H1 (cell line): Measurements from ENCODE around the gene TP63. TPM values are rescaled to one million over a fixed set of nuclear protein-coding genes. Genes with fewer than 3 reads are reported as not detected.

ENCODE experiments used
- CTCF ChIA-PET: fragments of 300-600 bp; sonication (Branson Sonifier 250); formaldehyde crosslinking; loops from one replicate; lab custom pipeline; 2021; ENCODE audit not compliant: partially characterized antibody; lab: Charles Lee
- POLR2A ChIA-PET: fragments of 300-600 bp; sonication (Branson Sonifier 250); formaldehyde crosslinking; loops from one replicate; lab custom pipeline; 2021; ENCODE audit warnings: inconsistent platforms; ENCODE audit not compliant: partially characterized antibody; lab: Charles Lee
- DNase-seq, 2 experiments: peaks; one replicate each; pipeline versions ENCODE4 v3.0.0 to v3.0.0-alpha.2; 2010 to 2022; ENCODE audit warnings: low spot score in 2 of 2, low read depth in 1 of 2, mixed read lengths in 1 of 2
- FAIRE-seq: peaks from 2 replicates; lab custom pipeline; 2011; peaks lifted over from hg19 to GRCh38; lab: Jason Lieb, UNC
- H2AFZ ChIP-seq: 2 replicates; pipeline ENCODE4 v1.8.1; 2012; ENCODE audit warnings: low read length, inconsistent platforms
- H2AK5ac ChIP-seq: 2 replicates; pipeline ENCODE4 v1.6.1; 2013; ENCODE audit warnings: low read depth, low read length
- H2BK120ac ChIP-seq: replicated peaks from 2 replicates; pipeline ENCODE3; 2013; ENCODE audit warnings: low read depth, low read length, inconsistent platforms
- H2BK12ac ChIP-seq: 2 replicates; pipeline ENCODE4 v1.6.1; 2013; ENCODE audit warnings: low read depth, low read length
- H2BK15ac ChIP-seq: 2 replicates; pipeline ENCODE4 v1.6.1; 2013; ENCODE audit warnings: low read length
- H2BK20ac ChIP-seq: 2 replicates; pipeline ENCODE4 v1.6.1; 2013; ENCODE audit warnings: low read length
- H2BK5ac ChIP-seq: 2 replicates; pipeline ENCODE4 v1.6.1; 2013; ENCODE audit warnings: low read depth, low read length
- H3K14ac ChIP-seq: 2 replicates; pipeline ENCODE4 v1.6.1; 2013; ENCODE audit warnings: inconsistent platforms; ENCODE audit not compliant: insufficient read length
- H3K18ac ChIP-seq: 2 replicates; pipeline ENCODE4 v1.6.1; 2013; ENCODE audit warnings: low read length; ENCODE audit errors: extremely low read depth
- H3K23ac ChIP-seq: 2 replicates; pipeline ENCODE4 v1.6.1; 2013; ENCODE audit warnings: inconsistent platforms; ENCODE audit not compliant: insufficient read length
- H3K23me2 ChIP-seq: 2 replicates; pipeline ENCODE4 v1.6.1; 2013; ENCODE audit warnings: low read depth, low read length
- H3K27ac ChIP-seq: 2 replicates; pipeline ENCODE4 v1.6.1; 2011; ENCODE audit warnings: low read depth, low read length, inconsistent platforms
- H3K27me3 ChIP-seq, 4 experiments: replicated peaks in 1 of 4; 1 replicate in 1 of 4; 2 replicates in 3 of 4; pipeline versions ENCODE4 v1.6.1 to v1.8.1; 2011 to 2013; ENCODE audit warnings: low read length in 3 of 4, mild to moderate bottlenecking in 3 of 4, inconsistent platforms in 2 of 4, mixed read lengths in 2 of 4, moderate library complexity in 1 of 4; ENCODE audit not compliant: control insufficient read depth in 3 of 4, insufficient read depth in 3 of 4; ENCODE audit errors: extremely low read depth in 1 of 4
- H3K36me3 ChIP-seq, 4 experiments: 2 replicates each; pipeline versions ENCODE4 v1.6.1 to v1.8.1; 2011 to 2013; ENCODE audit warnings: mild to moderate bottlenecking in 4 of 4, low read length in 3 of 4, moderate library complexity in 2 of 4, control low read depth in 1 of 4, inconsistent platforms in 1 of 4; ENCODE audit not compliant: insufficient read depth in 4 of 4, control insufficient read depth in 2 of 4
- H3K4ac ChIP-seq: replicated peaks from 2 replicates; pipeline ENCODE3; 2013; ENCODE audit warnings: low read length, low read depth, mixed read lengths, inconsistent platforms; ENCODE audit not compliant: insufficient read length
- H3K4me1 ChIP-seq, 4 experiments: replicated peaks in 1 of 4; 1 replicate in 1 of 4; 2 replicates in 3 of 4; pipeline versions ENCODE4 v1.6.1 to v1.8.1; 2011 to 2013; ENCODE audit warnings: low read length in 3 of 4, inconsistent platforms in 2 of 4, mixed read lengths in 1 of 4; ENCODE audit not compliant: insufficient read depth in 4 of 4, control insufficient read depth in 3 of 4
- H3K4me2 ChIP-seq, 2 experiments: 2 replicates each; pipeline versions ENCODE4 v1.6.1 to v1.8.1; 2011 to 2013; ENCODE audit warnings: low read depth in 2 of 2, low read length in 2 of 2, control low read depth in 1 of 2, inconsistent platforms in 1 of 2, mild to moderate bottlenecking in 1 of 2; ENCODE audit not compliant: insufficient read depth in 1 of 2
- H3K4me3 ChIP-seq, 4 experiments: fragments of 200-600, 300-600 bp in 1 of 4; sonication (generic), shearing (Covaris generic), sonication (Bioruptor Twin) in 1 of 4; 2 replicates each; pipeline versions ENCODE4 v1.5.1 to v1.8.1; 2011 to 2016; ENCODE audit warnings: low read length in 4 of 4, low read depth in 3 of 4, control low read depth in 2 of 4, inconsistent platforms in 2 of 4, mild to moderate bottlenecking in 2 of 4, mixed read lengths in 1 of 4, moderate library complexity in 1 of 4; ENCODE audit not compliant: insufficient read depth in 2 of 4; ENCODE audit errors: extremely low read depth in 1 of 4
- H3K56ac ChIP-seq: replicated peaks from 2 replicates; pipeline ENCODE3; 2013; ENCODE audit warnings: low read depth, mild to moderate bottlenecking, mixed read lengths, low read length, inconsistent platforms; ENCODE audit not compliant: insufficient read length
- H3K79me1 ChIP-seq: 2 replicates; pipeline ENCODE4 v1.6.1; 2013; ENCODE audit warnings: low read depth, low read length, control low read depth
- H3K79me2 ChIP-seq, 2 experiments: 2 replicates each; pipeline versions ENCODE4 v1.6.1 to v1.8.1; 2012 to 2013; ENCODE audit warnings: low read length in 2 of 2, mild to moderate bottlenecking in 2 of 2, inconsistent platforms in 1 of 2; ENCODE audit not compliant: insufficient read depth in 2 of 2, control insufficient read depth in 1 of 2
- H3K9ac ChIP-seq, 4 experiments: replicated peaks in 1 of 4; 1 replicate in 1 of 4; 2 replicates in 3 of 4; pipeline versions ENCODE4 v1.6.1 to v1.8.1; 2011 to 2013; ENCODE audit warnings: low read depth in 3 of 4, low read length in 3 of 4, control low read depth in 2 of 4, mild to moderate bottlenecking in 2 of 4, moderate library complexity in 2 of 4, inconsistent platforms in 1 of 4; ENCODE audit errors: extremely low read depth in 1 of 4
- H3K9me3 ChIP-seq, 2 experiments: 2 replicates each; pipeline versions ENCODE4 v1.6.1 to v1.8.1; 2012 to 2013; ENCODE audit warnings: mild to moderate bottlenecking in 2 of 2, moderate library complexity in 2 of 2, control low read depth in 1 of 2, inconsistent platforms in 1 of 2, low read depth in 1 of 2, low read length in 1 of 2, mixed read lengths in 1 of 2; ENCODE audit not compliant: insufficient read depth in 2 of 2
- H4K20me1 ChIP-seq, 2 experiments: replicated peaks in 1 of 2; 2 replicates each; pipeline versions ENCODE3 to v1.8.1; 2011 to 2013; ENCODE audit warnings: inconsistent platforms in 2 of 2, low read length in 2 of 2, mild to moderate bottlenecking in 1 of 2; ENCODE audit not compliant: insufficient read depth in 2 of 2, control insufficient read depth in 1 of 2
- H4K5ac ChIP-seq: 2 replicates; pipeline ENCODE4 v1.6.1; 2013; ENCODE audit warnings: low read length, low read depth, mixed read lengths, inconsistent platforms; ENCODE audit not compliant: insufficient read length
- H4K8ac ChIP-seq: 2 replicates; pipeline ENCODE4 v1.8.0; 2013; ENCODE audit warnings: mild to moderate bottlenecking, moderate library complexity, low read length, inconsistent platforms; ENCODE audit not compliant: insufficient read depth; ENCODE audit errors: extremely low read depth
- H4K91ac ChIP-seq: replicated peaks from 2 replicates; pipeline ENCODE3; 2013; ENCODE audit warnings: low read length, mixed read lengths, inconsistent platforms; ENCODE audit not compliant: insufficient read length
- CBX5 ChIP-seq: fragments of 300-800, 300-1000 bp; sonication (generic); IDR thresholded peaks from 2 replicates; pipeline ENCODE4 v1.7.1; 2016; ENCODE audit warnings: antibody characterized with exemption, low read length, low read depth
- FOSL1 ChIP-seq: IDR thresholded peaks from 2 replicates; pipeline ENCODE4 v1.6.1; 2011; ENCODE audit warnings: mild to moderate bottlenecking, low read depth, low read length, moderate library complexity; ENCODE audit not compliant: insufficient read depth
- NANOG ChIP-seq: IDR thresholded peaks from 2 replicates; pipeline ENCODE4 v1.6.1; 2011; ENCODE audit warnings: low read length, low read depth, mild to moderate bottlenecking, inconsistent platforms; ENCODE audit not compliant: insufficient read depth, poor library complexity, severe bottlenecking
- SIN3A ChIP-seq, 2 experiments: IDR thresholded peaks in 1 of 2; conservative IDR thresholded peaks in 1 of 2; 2 replicates each; pipeline ENCODE4 v1.6.1; 2011 to 2012; ENCODE audit warnings: low read length in 2 of 2, improper control_type of control experiment in 1 of 2, low read depth in 1 of 2, mild to moderate bottlenecking in 1 of 2
- TAF1 ChIP-seq: IDR thresholded peaks from 2 replicates; pipeline ENCODE4 v1.6.1; 2011; ENCODE audit warnings: mild to moderate bottlenecking, low read depth, low read length
- TAF7 ChIP-seq: optimal IDR thresholded peaks from 2 replicates; pipeline ENCODE3; 2011; ENCODE audit warnings: low read depth, mild to moderate bottlenecking, inconsistent platforms, low read length, moderate library complexity, borderline replicate concordance
- TEAD4 ChIP-seq: IDR thresholded peaks from 2 replicates; pipeline ENCODE4 v1.6.1; 2012; ENCODE audit warnings: low read depth, low read length, inconsistent platforms, mixed read lengths
- YY1 ChIP-seq: IDR thresholded peaks from 2 replicates; pipeline ENCODE4 v1.6.1; 2011; ENCODE audit warnings: low read depth, mild to moderate bottlenecking, low read length
- WGBS, 2 experiments: shearing (Covaris generic) in 1 of 2; methylation state at CpG; one replicate each; pipeline versions ENCODE4 v1.1.6 to v1.1.7; 2013 to 2015; ENCODE audit warnings: low lambda C conversion rate in 2 of 2, mixed read lengths in 2 of 2, inconsistent platforms in 1 of 2, low coverage in 1 of 2, missing lambda C conversion rate in 1 of 2; ENCODE audit not compliant: insufficient replicate concordance in 2 of 2, insufficient coverage in 1 of 2, insufficient read length in 1 of 2; ENCODE audit errors: extremely low coverage in 1 of 2, missing lambda C conversion rate in 1 of 2; 5-methylcytosine and 5-hydroxymethylcytosine counted together
- polyA plus RNA-seq, 7 experiments: library from polyadenylated mRNA; depleted of rRNA in 3 of 7; stranded (reverse) in 5 of 7; unstranded in 2 of 7; fragments of >200 nt in 5 of 7; fragments of 200-250 nt in 2 of 7; gene quantifications; 1 replicate in 5 of 7; 2 replicates in 1 of 7; 4 replicates in 1 of 7; pipeline versions ENCODE4 v1.2.1 to v1.2.3, GENCODE V29; 2011 to 2013; ENCODE audit warnings: missing spikeins in 2 of 7, mixed read lengths in 2 of 7
- total RNA-seq: library from RNA; stranded (reverse); fragmentation: NEBNext Ultra II Directional; extraction: Animal tissue kit (Norgen Biotek cat#: 25700); gene quantifications from 2 replicates; pipeline ENCODE4 v1.2.1, GENCODE V29; 2021
- TF ChIP-seq, protein P1 (sequence below), 3 experiments: IDR thresholded peaks; 1 replicate in 2 of 3; 2 replicates in 1 of 3; pipeline versions ENCODE4 v1.5.1 to v1.6.1; 2011; ENCODE audit warnings: low read length in 3 of 3, mild to moderate bottlenecking in 3 of 3, inconsistent platforms in 2 of 3, low read depth in 1 of 3, moderate library complexity in 1 of 3; ENCODE audit not compliant: insufficient read depth in 1 of 3; ENCODE audit errors: control extremely low read depth in 1 of 3
- TF ChIP-seq, protein P2 (sequence below): IDR thresholded peaks from 2 replicates; pipeline ENCODE4 v1.6.1; 2012; ENCODE audit warnings: low read length, inconsistent platforms

TP63 gene
- total and polyA plus RNA-seq, 2 of the 8 experiments (the other 6 are each of a cell fraction or from before 2014, with no cell fraction given), result not detected

DNA sequence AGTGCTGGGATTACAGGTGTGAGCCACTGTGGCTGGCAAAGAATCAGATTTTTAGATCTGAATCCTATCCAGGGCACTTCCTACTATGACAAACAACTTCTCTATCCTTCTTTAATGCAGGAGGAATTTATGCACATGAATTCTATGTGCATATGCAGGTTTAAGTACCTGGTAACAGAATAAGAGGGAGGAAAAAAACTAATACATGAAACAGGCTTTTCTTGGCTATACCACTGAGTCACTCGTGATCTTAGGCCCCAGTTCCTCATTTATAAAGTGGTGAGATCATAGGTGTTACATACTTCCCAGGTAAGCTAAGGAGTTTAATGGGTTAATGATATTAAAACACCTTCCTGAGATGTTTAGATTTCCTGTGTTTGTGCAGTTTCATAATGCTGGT lies 108.2 kb downstream of the TP63 start:
- Histone ChIP-seq H4K91ac (no peak overlapping the region), H3K4me2 (no peak overlapping the region), H3K18ac (no peak overlapping the region), H4K8ac (no peak overlapping the region), H2AK5ac (no peak overlapping the region), H3K4ac (no peak overlapping the region), H3K9me3 (no peaks in the 10 kb centered on the region), H3K23ac (no peak overlapping the region), H3K79me2 (no peaks in the 10 kb centered on the region), H2BK12ac (no peak overlapping the region), H2BK5ac (no peak overlapping the region), H3K56ac (no peak overlapping the region), H3K23me2 (no peaks in the 10 kb centered on the region), H4K5ac (no peak overlapping the region), H3K9ac (no peak overlapping the region), H3K14ac (no peak overlapping the region), H3K4me1 (no peaks in the 10 kb centered on the region), H3K27me3 (no peaks in the 10 kb centered on the region), H3K79me1 (no peaks in the 10 kb centered on the region), H2BK15ac (no peak overlapping the region), H2AFZ (no peak overlapping the region), H3K4me3 (no peak overlapping the region), H2BK120ac (no peak overlapping the region), H4K20me1 (no peaks in the 10 kb centered on the region), H2BK20ac (no peak overlapping the region), H3K27ac (no peak overlapping the region), H3K36me3 (no peaks in the 10 kb centered on the region)
- no peak for DNase-seq
- 75% methylated on average over 1 of the region's 1 CpG; no CpG with 5 or more reads in 1 of the 2 experiments for WGBS, 2 experiments
- CTCF ChIA-PET, result interaction anchor here (1.2 kb wide), 2 partner anchors 15 to 33 kb away, joined by 3 to 4 read pairs; no protein-coding TSS in a partner anchor
- FAIRE-seq, result no peak
- POLR2A ChIA-PET, result no interaction called here
- TF ChIP-seq, protein P1, sequence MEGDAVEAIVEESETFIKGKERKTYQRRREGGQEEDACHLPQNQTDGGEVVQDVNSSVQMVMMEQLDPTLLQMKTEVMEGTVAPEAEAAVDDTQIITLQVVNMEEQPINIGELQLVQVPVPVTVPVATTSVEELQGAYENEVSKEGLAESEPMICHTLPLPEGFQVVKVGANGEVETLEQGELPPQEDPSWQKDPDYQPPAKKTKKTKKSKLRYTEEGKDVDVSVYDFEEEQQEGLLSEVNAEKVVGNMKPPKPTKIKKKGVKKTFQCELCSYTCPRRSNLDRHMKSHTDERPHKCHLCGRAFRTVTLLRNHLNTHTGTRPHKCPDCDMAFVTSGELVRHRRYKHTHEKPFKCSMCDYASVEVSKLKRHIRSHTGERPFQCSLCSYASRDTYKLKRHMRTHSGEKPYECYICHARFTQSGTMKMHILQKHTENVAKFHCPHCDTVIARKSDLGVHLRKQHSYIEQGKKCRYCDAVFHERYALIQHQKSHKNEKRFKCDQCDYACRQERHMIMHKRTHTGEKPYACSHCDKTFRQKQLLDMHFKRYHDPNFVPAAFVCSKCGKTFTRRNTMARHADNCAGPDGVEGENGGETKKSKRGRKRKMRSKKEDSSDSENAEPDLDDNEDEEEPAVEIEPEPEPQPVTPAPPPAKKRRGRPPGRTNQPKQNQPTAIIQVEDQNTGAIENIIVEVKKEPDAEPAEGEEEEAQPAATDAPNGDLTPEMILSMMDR (IDR thresholded peaks at IDR 0.05; ENCODE audit: control extremely low read depth in 1 of 3, insufficient read depth in 1 of 3, low read depth in 1 of 3, low read length in 3 of 3), result no peak
- TF ChIP-seq TEAD4 (no peak), YY1 (no peak), CBX5 (no peak), TAF7 (no peak), TAF1 (no peak), SIN3A (conservative IDR thresholded peaks at IDR 0.05 in 1 of 2, IDR thresholded peaks at IDR 0.05 in 1 of 2; ENCODE audit: low read depth in 1 of 2, low read length in 2 of 2) (no peak), NANOG (no peak), FOSL1 (no peak)
- TF ChIP-seq, protein P2, sequence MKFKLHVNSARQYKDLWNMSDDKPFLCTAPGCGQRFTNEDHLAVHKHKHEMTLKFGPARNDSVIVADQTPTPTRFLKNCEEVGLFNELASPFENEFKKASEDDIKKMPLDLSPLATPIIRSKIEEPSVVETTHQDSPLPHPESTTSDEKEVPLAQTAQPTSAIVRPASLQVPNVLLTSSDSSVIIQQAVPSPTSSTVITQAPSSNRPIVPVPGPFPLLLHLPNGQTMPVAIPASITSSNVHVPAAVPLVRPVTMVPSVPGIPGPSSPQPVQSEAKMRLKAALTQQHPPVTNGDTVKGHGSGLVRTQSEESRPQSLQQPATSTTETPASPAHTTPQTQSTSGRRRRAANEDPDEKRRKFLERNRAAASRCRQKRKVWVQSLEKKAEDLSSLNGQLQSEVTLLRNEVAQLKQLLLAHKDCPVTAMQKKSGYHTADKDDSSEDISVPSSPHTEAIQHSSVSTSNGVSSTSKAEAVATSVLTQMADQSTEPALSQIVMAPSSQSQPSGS, result no peak
